Hematopoietic multipotent progenitor cell treated with erythropoietin and hydrocortisone succinate and interleukin-3 and kit ligand, for 4 days (in vitro differentiated cells): ENCODE results near the gene ACTN3.
"Not testable (repeated sequence)": the region's sequence is repeated elsewhere in the genome, so short reads cannot be mapped to it uniquely, and the experiment has no call there.

Experiments used
- DNase-seq: peaks from one replicate; pipeline ENCODE4 v3.0.0-alpha.2; 2015

Gene ACTN3

DNA sequence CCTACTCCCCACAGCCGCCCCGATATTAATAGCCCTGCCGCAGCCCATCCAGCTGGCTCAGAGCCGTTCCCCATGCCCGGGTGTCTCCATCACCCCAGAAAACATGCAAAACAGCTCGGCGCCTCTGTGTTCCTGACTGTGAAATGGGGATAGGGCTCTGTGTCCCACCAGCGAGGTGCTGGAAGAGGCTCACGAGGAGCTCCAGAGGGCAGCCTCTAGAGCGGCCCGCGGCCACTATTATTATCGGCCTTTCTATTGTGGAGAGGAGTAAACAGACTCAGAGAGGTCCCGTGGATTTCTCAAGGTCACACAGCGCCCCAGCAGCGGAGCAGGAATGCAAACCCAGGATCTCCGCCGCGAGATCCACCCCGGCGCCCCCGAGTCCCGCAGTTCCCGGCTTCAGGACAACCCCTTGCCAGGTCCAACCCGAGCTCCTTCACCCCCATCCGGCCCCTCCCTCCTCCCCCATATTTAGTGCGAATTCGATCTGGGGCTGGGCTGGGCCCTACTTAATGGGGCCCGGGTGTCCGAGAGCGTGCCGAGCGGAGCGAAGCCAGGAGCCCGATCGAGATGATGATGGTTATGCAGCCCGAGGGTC lies at the start of gene ACTN3:
TSS of gene ACTN3 (plus strand) at position 536 of the 598 bp plus-strand sequence. CDS start at position 571, 35 bp downstream.
- peak; percentile 11 for DNase-seq

DNA sequence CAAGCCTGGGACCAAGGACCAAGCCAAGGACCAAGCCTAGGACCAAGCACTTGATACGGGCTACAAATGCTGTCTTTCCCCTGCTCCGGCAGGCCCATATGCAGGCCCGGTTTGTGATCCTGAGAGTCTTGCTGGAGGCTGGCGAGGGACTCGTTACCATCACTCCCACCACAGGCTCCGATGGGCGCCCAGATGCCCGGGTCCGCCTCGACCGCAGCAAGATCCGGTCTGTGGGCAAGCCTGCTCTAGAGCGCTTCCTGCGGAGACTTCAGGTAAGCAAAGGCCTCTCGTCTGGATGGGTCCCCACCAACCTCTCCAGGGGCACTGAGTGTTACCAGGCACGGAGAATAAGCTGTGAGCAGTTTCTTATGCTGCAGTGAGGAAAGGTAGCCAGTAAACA lies 49.5 kb upstream of the ACTN3 start:
- no peak for DNase-seq

DNA sequence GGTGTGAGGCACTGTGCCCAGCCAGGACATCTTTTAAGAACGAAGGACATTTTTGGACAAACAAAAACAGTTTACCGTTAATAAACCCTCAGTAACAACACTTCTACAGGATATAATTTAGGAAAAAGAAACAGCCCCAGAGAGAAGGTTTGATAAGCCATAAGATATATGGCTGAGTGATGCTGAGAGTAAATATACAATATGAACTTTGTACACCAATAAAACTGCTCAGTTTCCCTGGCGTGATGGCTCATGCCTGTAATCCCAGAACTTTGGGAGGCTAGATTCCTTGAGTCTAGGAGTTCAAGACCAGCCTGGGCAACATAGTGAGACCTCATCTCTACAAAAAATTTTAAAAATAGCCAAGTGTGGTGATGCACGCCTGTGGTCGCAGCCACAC lies 48.2 kb upstream of the ACTN3 start:
- no peak for DNase-seq

DNA sequence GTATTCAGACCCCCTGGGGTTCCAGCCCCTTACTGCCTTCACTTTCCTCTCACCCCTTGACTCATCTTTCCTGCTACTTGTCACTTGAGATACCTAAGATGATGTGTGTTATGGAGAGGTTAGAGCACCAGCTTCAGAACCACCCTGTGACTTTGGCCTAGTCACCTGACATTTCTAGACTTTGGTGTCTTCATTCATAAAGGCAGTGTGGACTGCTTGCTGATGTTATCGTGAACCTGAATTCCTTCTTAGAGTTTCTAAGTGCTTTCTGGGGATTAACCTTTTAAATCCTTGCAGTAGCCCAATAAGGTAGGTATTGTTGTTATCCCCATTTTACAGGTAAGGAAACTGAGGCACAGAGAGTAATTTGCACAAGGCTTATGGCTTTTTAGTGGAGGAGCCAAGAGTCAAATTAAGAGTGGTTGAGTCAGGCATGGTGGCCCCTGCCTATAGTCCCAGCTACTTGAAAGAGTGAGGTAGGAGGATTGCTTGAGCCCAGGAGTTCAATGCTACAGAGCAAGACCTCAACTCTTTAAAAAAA lies 41.4 kb upstream of the ACTN3 start:
- no peak for DNase-seq

DNA sequence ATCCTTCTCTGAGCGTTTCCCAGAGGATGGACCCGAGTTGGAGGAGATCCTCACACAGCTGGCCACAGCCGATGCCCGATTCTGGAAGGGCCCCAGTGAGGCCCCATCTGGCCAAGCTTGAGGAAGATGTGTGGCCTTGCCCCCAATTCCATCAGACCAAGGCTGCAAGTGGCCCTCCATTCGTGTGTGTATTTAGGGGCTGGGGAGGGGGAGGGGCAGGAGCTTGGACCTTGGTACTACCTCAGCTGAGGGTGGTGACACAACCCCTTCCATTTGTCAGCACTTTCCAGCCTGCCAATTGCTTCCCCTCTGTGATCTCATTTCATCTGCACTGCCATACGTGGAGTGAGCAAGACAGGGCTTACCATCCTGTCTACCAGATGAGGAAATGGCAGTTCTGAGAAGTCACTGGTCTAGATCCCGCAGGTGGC lies 37.6 kb upstream of the ACTN3 start:
- DNase-seq: peak; percentile 37

DNA sequence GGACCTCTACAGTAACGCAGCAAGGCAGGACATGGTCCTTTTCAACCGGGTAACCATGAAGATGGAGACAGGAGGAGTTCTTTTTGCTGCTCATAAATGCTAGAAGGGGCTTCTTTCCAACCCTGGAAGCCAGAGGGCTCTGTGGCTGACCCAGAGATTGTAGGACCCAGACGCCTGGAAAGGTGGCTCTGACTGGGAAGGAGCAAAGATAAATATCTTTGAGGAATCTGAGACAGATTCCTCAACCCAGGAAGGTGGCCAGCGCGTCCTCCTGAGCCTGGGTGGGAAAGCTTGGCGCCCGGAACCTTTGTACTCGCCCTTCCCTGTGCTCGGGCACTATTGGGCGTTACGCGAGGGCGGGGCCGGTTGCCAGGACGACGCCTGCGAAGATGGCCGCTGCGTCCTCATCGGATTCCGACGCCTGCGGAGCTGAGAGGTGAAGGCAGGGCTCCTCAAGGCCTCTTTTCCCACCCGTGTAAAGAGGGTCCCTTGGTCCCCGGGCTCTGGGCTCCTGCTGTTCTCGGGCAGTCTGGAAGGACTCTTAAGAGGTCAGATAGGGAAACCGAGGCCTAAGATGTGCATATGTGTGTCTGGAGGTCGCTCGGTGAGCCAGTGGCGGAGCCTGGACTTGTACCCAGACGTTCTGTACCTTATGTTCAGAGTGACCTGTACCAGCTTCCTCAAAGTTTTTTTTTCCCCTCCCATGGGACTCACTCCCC lies 36.3 kb upstream of the ACTN3 start, which contains the start of gene BBS1:
TSS of gene BBS1 (plus strand) at position 365 of the 719 bp plus-strand sequence. CDS start at position 390, 25 bp downstream.
- DNase-seq: peak; percentile 88

DNA sequence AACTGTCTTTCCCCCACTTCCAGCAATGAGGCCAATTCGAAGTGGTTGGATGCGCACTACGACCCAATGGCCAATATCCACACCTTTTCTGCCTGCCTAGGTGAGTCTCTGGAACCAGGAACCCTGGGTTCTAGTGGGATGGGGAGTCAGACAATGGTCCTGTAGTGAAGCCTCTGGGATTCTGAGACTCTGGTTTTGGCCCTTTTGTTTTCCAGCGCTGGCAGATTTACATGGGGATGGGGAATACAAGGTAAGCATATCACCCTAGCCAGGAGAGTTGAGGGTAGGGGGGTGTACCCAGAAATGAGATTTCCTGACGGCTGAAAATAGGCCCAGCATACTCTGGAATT lies 35.7 kb upstream of the ACTN3 start:
- no peak for DNase-seq

DNA sequence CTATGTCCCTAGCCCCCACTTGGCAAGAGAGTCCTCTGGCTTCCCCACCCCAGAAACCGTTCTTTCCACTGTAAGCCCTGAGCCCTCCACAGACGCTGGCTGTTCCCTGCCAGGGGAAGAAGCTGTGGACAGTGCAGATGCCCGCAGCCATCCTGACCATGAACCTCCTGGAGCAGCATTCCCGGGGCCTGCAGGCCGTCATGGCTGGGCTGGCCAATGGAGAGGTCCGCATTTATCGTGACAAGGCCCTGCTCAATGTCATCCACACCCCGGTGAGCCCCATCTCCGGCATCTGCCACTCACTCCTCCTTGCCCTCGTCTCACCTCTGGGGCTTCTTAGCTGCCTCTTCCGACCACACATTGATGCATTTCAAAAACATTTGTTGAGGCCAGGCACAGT lies 23.1 kb upstream of the ACTN3 start:
- DNase-seq: no peak

DNA sequence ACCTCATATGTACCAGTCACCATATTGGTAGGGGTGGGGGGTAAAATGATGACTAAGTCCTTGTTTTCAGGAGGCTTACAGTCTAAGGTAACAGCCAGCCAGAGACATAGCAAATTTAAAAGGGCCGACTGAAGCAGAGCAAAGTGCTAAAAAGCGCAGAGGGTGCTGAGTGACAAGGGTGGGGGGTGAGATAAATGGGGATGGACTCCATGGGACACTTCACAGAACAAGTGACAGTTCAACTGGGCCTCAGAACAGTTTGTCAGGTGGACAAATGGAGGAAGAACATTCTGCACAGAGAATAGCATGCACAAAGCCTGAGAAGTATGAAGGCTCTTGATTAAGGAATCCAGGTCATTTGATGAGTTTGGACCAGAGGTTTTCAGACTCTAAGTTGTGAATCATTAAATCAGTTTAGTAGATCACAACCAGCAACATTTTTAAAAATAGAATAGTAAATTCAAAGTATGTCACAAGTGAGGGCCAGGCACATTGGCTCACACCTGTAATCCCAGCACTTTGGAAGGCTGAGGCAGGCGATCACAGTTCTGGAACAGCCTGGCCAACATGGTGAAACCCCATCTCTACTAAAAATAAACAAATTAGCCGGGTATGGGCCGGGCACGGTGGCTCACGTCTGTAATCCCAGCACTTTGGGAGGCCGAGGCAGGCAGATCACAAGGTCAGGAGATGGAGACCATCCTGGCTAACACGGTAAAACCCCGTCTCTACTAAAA lies 22.2 kb upstream of the ACTN3 start:
- DNase-seq: no peak

DNA sequence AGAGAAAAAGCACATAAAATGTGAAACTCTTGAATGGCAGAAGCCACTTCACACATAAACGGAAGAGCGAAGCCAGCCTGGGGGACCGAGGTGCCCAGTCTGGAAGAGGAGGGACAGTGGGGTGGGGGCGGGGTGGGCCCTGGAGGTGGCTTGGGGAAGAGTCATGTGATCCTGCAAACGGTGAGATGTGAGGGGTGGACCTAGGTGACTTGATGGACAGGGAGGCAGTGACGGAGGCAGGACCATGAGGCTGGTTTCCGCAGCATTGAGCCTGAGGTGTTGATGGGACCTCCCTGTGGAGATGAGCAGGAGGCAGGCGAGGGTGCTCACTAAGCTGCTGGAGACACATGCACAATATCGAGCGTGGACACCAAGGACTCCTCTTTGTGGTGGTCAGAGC lies 17.6 kb upstream of the ACTN3 start:
- no peak for DNase-seq

DNA sequence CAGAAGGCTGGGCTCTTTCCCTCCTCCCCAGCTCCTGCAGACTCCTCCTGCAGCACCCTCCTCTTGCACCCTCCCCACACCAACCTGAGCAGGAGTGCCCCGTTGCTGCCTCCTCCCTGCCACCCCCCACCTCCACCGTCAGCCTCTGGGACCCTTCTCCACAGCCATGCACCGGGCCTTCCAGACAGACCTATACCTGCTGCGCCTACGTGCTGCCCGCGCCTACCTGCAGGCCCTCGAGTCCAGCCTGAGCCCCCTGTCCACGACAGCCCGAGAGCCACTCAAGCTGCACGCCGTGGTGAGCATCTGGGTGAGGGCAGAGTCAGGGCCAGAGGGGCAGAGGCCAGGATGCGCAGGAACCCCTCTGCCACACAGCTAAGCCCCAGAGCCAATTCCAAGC lies 17.0 kb upstream of the ACTN3 start:
- no peak for DNase-seq

DNA sequence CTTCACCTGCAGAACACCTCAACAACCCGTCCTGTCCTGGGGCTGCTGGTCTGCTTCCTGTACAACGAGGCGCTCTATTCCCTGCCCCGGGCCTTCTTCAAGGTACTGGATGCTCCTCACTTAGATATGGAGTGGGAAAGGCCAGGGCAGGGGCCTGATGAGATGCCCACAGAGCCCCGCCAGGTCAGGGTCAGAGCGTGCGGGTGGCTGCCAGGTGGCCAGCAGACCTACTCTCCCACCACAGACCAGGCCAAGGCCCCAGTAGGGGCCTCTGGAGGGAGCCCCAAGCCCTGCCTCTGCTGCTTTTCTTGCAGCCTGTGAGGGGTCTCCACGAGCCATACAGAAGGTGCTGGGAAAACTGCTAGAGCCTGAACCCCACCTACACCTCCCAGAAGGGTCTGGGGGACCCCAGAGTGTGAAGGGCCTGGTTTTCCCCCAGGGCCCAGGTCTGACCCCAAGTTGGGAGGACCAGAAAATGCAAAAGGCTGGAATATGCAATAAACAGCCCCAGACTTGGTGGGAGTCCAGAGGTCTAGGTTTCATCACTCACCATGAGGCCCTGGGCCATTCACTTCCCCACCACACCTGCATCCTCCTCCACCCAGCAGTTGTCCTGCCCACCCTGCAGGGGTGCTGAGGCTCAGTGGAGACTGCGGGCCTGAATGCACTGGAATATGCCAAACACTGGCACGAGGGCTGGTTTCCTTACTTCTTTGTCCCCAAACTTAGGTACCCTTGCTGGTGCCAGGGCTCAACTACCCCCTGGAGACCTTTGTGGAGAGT lies 15.6 kb upstream of the ACTN3 start:
- no peak for DNase-seq

DNA sequence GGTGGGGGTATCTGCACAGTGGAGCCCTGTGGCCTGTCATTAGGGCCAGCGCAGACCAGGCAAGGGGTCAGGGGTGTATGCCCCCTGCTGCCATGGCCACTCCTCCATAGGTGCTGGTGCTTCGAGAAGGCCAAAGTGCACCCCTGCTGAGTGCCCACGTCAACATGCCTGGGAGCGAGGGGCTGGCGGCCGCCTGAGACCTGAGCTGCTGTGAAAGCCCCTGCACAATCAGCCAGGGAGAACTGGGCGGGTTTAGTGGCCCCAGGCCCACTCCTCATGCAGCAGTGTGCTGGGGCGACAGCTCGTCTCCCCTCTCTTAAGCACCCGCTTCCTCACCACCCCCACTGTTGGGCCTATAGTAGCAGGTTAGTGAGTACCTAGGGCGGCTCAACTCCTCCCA lies 14.9 kb upstream of the ACTN3 start:
- DNase-seq: no peak

DNA sequence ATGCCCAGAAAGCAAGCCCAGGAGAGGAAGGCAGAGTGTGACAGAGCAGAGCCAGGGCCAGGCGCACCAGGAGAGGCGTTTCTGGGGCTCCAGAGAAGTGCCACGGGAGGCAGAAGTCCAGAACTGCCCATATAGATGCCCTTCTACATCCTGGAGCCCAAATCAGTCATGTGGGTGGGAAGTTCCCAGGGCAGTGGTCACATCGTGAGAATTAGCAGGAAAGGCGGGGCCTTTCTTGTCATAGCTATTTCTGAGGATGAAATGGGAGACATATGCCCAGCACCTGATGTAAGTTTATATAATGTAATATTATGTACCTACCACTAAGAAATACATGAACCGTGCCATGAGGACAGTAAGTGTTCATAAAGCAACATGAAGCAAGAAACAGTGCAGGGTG lies 13.9 kb upstream of the ACTN3 start:
- no peak for DNase-seq

DNA sequence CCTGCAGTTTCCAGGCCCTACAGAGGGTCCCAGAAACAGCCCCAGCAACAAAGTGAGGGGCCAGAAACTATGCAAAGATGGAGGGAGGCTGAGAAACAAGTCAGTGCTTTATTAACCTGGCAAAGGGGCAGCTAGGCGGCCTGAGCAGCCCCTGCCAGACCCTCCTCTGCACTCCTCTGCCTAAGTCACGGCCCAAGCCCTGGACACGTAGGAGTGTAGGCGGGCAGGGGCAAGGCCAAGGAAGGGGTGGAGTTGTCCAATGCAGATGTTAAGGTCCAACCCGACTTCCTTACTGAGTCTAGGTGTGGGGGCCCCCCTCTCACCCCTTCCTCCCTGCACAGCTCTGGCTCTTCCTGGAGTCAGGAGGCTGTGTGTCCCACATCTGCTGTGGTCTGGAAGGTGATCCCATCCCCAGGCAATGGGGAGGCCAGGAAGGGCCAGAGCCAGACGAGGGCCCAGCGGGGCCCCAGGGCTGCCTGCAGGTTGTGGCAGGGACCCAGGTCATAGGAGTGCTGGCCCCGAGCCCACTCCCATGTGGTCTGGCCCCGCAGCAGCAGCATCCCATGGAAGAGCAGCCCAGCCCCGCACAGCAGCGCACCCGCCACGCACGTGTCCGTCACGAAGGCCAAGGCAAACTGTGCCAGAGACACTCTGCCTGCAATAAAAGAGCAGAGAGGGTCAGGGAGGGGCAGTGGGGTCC lies 7.4 kb upstream of the ACTN3 start:
- no peak for DNase-seq

DNA sequence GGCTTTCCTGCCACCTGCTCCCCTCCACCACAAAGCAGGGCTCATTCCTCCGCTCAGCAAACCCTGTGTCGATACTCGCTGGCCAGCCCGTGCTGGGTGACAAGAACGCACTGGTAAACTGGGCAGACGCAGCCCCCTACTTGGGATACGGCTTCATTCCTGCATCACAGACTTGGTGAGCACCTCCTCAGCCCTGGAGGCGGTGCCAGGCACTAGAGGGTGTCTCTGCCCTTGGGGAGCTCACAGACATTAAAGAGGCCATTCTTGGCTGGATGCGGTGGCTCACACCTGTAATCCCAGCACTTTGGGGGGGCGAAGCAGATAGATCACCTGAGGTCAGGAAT lies 6.9 kb upstream of the ACTN3 start:
- DNase-seq: no peak

DNA sequence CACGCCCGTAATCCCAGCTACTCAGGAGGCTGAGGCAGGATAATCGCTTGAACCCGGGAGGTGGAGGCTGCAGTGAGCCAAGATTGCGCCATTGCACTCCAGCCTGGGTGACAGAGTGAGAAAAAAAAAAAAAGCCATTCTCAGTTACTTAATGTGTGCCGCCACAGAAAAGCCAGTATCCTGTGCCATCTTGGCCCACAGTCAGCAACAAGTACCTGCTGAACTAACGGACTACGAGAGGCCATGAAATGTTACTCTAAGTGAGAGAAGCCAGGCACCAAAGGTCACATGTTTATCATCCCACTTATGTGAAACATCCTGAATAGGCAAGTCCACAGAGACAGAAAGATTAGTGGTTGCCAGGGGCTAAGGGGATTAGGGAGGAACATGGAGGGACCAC lies 6.1 kb upstream of the ACTN3 start:
- peak; percentile 28 for DNase-seq

DNA sequence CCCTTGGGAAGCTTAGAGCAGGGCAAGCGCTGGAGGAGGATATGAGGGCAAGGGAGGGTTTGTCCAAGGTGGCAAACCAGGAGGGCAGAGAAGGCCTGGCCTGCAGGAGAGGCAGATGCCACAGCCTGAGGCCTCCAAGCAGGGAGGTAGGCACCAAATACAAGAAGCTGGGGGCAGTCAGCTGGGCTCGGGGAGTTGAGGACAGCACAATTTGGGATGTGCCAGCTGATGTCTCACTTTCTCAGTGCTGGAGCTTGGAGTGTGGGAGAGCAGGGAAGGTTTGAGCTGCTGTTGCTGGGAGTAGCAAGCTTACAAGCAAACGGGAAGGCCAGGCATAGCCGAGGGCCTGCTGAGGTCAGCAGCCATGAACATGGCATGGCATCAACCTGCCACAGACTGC lies 4.8 kb upstream of the ACTN3 start:
- DNase-seq: no peak

DNA sequence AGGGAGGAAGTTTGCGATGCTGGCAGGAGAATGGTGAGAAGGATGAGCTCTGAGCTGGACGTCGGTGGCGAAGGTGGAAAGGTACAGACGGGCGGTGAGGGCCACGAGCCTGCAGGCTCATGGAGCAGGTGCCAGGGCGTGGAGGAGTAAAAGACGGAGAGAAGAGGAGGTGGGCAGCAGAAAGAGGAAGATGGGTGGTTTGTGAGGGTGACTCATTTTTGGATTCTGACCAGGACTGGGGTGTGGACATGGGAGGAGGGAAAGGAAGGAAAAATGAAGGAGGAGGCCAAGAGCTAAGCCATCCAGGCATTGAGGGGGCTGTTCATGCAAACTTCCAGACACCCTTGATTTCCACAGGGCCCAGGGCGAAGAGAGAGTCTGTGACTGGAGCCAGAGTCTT lies 4.3 kb upstream of the ACTN3 start:
- peak; percentile 18 for DNase-seq

DNA sequence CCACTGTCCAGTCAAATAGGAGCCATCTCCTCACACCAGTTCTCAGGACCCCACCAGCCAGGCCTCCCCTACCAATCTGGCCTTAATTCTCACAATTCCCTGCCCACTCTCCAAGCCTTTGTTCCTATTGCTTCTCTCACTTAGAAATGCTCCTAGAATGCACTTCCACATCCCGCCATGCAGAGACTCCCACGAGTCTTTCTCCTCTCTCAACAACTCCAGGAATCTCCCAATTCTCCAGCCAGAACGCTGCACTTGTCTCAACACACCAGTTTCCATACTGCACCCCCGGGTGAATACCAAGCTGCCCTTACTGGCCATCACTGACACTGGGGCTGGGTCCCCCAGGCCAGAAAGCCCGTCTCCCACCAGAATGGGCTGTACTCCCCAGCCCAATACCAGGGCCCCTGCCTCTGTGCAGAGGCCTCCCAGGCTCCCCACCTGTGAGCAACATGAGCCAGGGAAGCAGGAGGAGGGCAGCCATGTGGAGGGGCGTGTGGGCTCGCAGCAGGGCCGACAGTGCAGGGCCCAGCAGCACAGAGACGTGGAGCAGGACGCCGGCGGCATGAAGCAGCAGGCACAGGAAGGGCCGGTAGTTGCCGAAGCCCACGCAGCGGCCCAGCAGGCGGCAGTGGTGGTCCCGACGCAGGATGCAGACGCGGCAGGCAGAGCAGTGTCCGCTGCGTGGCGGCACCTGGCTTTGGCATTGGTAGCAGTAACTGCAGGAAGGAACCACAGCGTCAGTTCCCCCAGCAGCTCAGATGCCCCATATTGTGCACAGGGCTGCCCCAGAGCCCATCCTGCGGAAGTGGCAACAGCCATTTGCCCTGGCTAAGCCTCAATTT lies 3.2 kb upstream of the ACTN3 start:
- peak; percentile 93 for DNase-seq

DNA sequence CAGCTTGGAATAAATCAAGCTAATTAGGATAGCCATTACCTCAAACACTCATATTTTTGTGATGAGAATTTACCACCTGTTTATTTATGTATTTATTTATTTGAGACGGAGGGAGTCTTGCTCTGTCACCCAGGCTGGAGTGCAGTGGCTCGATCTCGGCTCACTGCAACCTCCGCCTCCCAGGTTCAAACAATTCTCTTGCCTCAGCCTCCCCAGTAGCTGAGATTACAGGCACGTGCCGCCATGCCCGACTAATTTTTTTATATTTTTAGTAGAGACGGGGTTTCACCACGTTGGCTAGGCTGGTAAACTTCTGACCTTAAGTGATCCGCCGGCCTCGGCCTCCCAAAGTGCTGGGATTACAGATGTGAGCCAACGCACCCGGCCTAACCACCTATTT lies 1.8 kb upstream of the ACTN3 start:
- DNase-seq: not testable (repeated sequence)
